ENCODE measurements around the gene RPS25. TPM values are rescaled to one million over a fixed set of nuclear protein-coding genes. Genes with fewer than 3 reads are reported as not detected.

Gene RPS25
- total and polyA plus RNA-seq, 9 of the 15 experiments (the other 6 are each of a cell fraction or from before 2014, with no cell fraction given): 1,553 to 5,486 (median 2,471) TPM

- TF ChIP-seq, protein P1, sequence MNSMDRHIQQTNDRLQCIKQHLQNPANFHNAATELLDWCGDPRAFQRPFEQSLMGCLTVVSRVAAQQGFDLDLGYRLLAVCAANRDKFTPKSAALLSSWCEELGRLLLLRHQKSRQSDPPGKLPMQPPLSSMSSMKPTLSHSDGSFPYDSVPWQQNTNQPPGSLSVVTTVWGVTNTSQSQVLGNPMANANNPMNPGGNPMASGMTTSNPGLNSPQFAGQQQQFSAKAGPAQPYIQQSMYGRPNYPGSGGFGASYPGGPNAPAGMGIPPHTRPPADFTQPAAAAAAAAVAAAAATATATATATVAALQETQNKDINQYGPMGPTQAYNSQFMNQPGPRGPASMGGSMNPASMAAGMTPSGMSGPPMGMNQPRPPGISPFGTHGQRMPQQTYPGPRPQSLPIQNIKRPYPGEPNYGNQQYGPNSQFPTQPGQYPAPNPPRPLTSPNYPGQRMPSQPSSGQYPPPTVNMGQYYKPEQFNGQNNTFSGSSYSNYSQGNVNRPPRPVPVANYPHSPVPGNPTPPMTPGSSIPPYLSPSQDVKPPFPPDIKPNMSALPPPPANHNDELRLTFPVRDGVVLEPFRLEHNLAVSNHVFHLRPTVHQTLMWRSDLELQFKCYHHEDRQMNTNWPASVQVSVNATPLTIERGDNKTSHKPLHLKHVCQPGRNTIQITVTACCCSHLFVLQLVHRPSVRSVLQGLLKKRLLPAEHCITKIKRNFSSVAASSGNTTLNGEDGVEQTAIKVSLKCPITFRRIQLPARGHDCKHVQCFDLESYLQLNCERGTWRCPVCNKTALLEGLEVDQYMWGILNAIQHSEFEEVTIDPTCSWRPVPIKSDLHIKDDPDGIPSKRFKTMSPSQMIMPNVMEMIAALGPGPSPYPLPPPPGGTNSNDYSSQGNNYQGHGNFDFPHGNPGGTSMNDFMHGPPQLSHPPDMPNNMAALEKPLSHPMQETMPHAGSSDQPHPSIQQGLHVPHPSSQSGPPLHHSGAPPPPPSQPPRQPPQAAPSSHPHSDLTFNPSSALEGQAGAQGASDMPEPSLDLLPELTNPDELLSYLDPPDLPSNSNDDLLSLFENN (IDR thresholded peaks at IDR 0.05; ENCODE audit: low read depth in 2 of 2, low read length in 2 of 2): no peak
- TF ChIP-seq IRF1 (CRISPR knock-in tag; IDR thresholded peaks at IDR 0.05; ENCODE audit: borderline replicate concordance) (no peak), FOSL1 (tag; conservative IDR thresholded peaks at IDR 0.05) (0 out of 2 replicates have a peak, but pooled peaks have one; percentile 9), STAT5A (IDR thresholded peaks at IDR 0.05; ENCODE audit: borderline replicate concordance, low read length) (no peak), RCOR1 (IDR thresholded peaks at IDR 0.05; ENCODE audit: borderline replicate concordance in 1 of 2, low read depth in 2 of 2, low read length in 2 of 2) (peak in 1 of 2 experiments; percentile 39; a peak in 1 of 4 replicates), ATF2 (CRISPR knock-in tag; IDR thresholded peaks at IDR 0.05) (no peak), SMAD3 (CRISPR knock-in tag; conservative IDR thresholded peaks at IDR 0.05) (no peak), BCOR (IDR thresholded peaks at IDR 0.05) (no peak), CXXC5 (CRISPR knock-in tag; IDR thresholded peaks at IDR 0.05) (peak; percentile 58), ILF3 (IDR thresholded peaks at IDR 0.05; ENCODE audit: borderline replicate concordance) (no peak), CCNT2 (IDR thresholded peaks at IDR 0.05; ENCODE audit: borderline replicate concordance, extremely low read depth, insufficient read length, low read depth, low read length) (no peak), GABPB2 (CRISPR knock-in tag; conservative IDR thresholded peaks at IDR 0.05) (no peak), RBM25 (IDR thresholded peaks at IDR 0.05; ENCODE audit: low read depth, low read length, severe bottlenecking) (no peak), FOXK2 (conservative IDR thresholded peaks at IDR 0.05 in 1 of 2, IDR thresholded peaks at IDR 0.05 in 1 of 2; ENCODE audit: low read depth in 2 of 2) (no peak), NUFIP1 (IDR thresholded peaks at IDR 0.05; ENCODE audit: partially characterized antibody) (no peak), POLR2AphosphoS2 (IDR thresholded peaks at IDR 0.05; ENCODE audit: low read length) (0 out of 2 replicates have a peak, but pooled peaks have one; percentile 34), ETS1 (conservative IDR thresholded peaks at IDR 0.05; ENCODE audit: control insufficient read depth, low read depth, low read length) (no peak), KLF16 (IDR thresholded peaks at IDR 0.05) (no peak), DNMT1 (IDR thresholded peaks at IDR 0.05) (no peak), HEY1 (CRISPR knock-in tag; IDR thresholded peaks at IDR 0.05; ENCODE audit: borderline replicate concordance) (no peak), TRIM28 (IDR thresholded peaks at IDR 0.05) (no peak), POLR2G (IDR thresholded peaks at IDR 0.05; ENCODE audit: low read depth, low read length) (peak; percentile 50; the same call in 1 of the 2 replicates)
Measured at GRCh38 chr11:119024430-119025098, 6.4 kb upstream of the RPS25 start (continued).

All from K562 (cell line).